HepG2 (cell line): ENCODE results near the gene GRM5.

Experiments
- ESRRA ChIP-seq: sonication (generic); formaldehyde crosslinking; IDR thresholded peaks from 2 replicates; pipeline ENCODE4 v1.5.1; 2020; ENCODE audit warnings: mild to moderate bottlenecking, low read depth, missing genetic modification reagents
- HDAC6 ChIP-seq: fragments of 200-600 bp; sonication (generic); IDR thresholded peaks from 2 replicates; pipeline ENCODE4 v1.7.0; 2017; ENCODE audit warnings: mild to moderate bottlenecking, antibody characterized with exemption, low read length, low read depth
- REL ChIP-seq: sonication (generic); formaldehyde crosslinking; conservative IDR thresholded peaks from 2 replicates; pipeline ENCODE4 v1.8.0; 2022; ENCODE audit warnings: mild to moderate bottlenecking, missing genetic modification reagents, moderate library complexity
- SETDB1 ChIP-seq: sonication (generic); formaldehyde crosslinking; IDR thresholded peaks from 2 replicates; pipeline ENCODE4 v1.5.1; 2020; ENCODE audit warnings: missing genetic modification reagents, mild to moderate bottlenecking, borderline replicate concordance
- SMARCC2 ChIP-seq: fragments of 450-650 bp; IDR thresholded peaks from 2 replicates; pipeline ENCODE4 v1.6.1; 2017; ENCODE audit warnings: antibody characterized with exemption, mild to moderate bottlenecking
- TAF1 ChIP-seq: sonication (generic); formaldehyde crosslinking; IDR thresholded peaks from 2 replicates; pipeline ENCODE4 v1.4.0; 2020; ENCODE audit warnings: missing genetic modification reagents
- XRCC5 ChIP-seq: fragments of 200-400 bp; formaldehyde crosslinking; optimal IDR thresholded peaks from 2 replicates; pipeline ENCODE3; 2017; ENCODE audit warnings: mild to moderate bottlenecking, low read length
- ZNF768 ChIP-seq: sonication (generic); formaldehyde crosslinking; IDR thresholded peaks from 2 replicates; pipeline ENCODE4 v1.4.0; 2020; ENCODE audit warnings: missing genetic modification reagents
- TF ChIP-seq, protein P1 (sequence below): sonication (generic); formaldehyde crosslinking; IDR thresholded peaks from 2 replicates; pipeline ENCODE4 v1.5.0; 2020; ENCODE audit warnings: missing genetic modification reagents, mild to moderate bottlenecking, borderline replicate concordance
- TF ChIP-seq, protein P2 (sequence below): sonication (generic); formaldehyde crosslinking; IDR thresholded peaks from 2 replicates; pipeline ENCODE4 v1.5.0; 2020; ENCODE audit warnings: mild to moderate bottlenecking, missing genetic modification reagents, moderate library complexity
- TF ChIP-seq, protein P3 (sequence below): IDR thresholded peaks from 2 replicates; pipeline ENCODE4 v1.6.1; 2012; ENCODE audit warnings: low read length, improper control_type of control experiment

DNA sequence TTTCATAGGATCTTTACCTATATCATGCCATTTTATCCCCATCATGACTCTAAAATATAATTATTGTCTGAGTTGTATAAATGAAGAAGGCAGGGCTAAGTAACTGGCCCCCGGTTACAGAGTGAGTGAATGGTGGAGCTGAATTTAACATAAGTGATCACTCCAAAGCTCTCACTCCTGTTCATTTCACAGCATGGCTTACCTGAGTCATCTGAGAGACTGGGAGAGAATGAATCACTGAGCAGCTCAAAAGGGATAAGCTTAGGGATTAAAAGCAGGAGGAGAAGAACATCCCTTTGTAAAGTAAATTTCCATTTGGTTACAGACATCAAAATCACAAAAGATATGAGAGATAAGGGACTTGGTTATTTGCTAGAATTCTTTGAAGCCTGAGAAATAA is 434.3 kb downstream of the GRM5 start:
- TF ChIP-seq, protein P1, sequence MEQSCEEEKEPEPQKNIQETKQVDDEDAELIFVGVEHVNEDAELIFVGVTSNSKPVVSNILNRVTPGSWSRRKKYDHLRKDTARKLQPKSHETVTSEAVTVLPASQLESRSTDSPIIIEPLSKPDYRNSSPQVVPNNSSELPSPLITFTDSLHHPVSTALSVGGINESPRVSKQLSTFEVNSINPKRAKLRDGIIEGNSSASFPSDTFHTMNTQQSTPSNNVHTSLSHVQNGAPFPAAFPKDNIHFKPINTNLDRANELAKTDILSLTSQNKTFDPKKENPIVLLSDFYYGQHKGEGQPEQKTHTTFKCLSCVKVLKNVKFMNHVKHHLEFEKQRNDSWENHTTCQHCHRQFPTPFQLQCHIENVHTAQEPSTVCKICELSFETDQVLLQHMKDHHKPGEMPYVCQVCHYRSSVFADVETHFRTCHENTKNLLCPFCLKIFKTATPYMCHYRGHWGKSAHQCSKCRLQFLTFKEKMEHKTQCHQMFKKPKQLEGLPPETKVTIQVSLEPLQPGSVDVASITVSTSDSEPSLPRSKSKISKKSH (CRISPR knock-in tag), result no peak
- TF ChIP-seq, protein P2, sequence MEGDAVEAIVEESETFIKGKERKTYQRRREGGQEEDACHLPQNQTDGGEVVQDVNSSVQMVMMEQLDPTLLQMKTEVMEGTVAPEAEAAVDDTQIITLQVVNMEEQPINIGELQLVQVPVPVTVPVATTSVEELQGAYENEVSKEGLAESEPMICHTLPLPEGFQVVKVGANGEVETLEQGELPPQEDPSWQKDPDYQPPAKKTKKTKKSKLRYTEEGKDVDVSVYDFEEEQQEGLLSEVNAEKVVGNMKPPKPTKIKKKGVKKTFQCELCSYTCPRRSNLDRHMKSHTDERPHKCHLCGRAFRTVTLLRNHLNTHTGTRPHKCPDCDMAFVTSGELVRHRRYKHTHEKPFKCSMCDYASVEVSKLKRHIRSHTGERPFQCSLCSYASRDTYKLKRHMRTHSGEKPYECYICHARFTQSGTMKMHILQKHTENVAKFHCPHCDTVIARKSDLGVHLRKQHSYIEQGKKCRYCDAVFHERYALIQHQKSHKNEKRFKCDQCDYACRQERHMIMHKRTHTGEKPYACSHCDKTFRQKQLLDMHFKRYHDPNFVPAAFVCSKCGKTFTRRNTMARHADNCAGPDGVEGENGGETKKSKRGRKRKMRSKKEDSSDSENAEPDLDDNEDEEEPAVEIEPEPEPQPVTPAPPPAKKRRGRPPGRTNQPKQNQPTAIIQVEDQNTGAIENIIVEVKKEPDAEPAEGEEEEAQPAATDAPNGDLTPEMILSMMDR (CRISPR knock-in tag), result no peak
- TF ChIP-seq HDAC6 (no peak), SMARCC2 (no peak), ESRRA (CRISPR knock-in tag) (no peak), XRCC5 (no peak), REL (CRISPR knock-in tag) (no peak), TAF1 (CRISPR knock-in tag) (no peak), SETDB1 (CRISPR knock-in tag) (no peak), ZNF768 (CRISPR knock-in tag) (no peak)
- TF ChIP-seq, protein P3, sequence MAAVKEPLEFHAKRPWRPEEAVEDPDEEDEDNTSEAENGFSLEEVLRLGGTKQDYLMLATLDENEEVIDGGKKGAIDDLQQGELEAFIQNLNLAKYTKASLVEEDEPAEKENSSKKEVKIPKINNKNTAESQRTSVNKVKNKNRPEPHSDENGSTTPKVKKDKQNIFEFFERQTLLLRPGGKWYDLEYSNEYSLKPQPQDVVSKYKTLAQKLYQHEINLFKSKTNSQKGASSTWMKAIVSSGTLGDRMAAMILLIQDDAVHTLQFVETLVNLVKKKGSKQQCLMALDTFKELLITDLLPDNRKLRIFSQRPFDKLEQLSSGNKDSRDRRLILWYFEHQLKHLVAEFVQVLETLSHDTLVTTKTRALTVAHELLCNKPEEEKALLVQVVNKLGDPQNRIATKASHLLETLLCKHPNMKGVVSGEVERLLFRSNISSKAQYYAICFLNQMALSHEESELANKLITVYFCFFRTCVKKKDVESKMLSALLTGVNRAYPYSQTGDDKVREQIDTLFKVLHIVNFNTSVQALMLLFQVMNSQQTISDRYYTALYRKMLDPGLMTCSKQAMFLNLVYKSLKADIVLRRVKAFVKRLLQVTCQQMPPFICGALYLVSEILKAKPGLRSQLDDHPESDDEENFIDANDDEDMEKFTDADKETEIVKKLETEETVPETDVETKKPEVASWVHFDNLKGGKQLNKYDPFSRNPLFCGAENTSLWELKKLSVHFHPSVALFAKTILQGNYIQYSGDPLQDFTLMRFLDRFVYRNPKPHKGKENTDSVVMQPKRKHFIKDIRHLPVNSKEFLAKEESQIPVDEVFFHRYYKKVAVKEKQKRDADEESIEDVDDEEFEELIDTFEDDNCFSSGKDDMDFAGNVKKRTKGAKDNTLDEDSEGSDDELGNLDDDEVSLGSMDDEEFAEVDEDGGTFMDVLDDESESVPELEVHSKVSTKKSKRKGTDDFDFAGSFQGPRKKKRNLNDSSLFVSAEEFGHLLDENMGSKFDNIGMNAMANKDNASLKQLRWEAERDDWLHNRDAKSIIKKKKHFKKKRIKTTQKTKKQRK, result no peak
